NCI-H748 treated with DMSO at 0.1 percent for 48 hours (cell line): ENCODE measurements around the gene PALLD.

Experiments used
- DNase-seq: peaks from one replicate; lab custom pipeline; 2025; lab: John Stamatoyannopoulos, UW

The PALLD gene

GRCh38 chr4:168765726-168766125, 268.9 kb downstream of the PALLD start:
- no peak for DNase-seq

DNA sequence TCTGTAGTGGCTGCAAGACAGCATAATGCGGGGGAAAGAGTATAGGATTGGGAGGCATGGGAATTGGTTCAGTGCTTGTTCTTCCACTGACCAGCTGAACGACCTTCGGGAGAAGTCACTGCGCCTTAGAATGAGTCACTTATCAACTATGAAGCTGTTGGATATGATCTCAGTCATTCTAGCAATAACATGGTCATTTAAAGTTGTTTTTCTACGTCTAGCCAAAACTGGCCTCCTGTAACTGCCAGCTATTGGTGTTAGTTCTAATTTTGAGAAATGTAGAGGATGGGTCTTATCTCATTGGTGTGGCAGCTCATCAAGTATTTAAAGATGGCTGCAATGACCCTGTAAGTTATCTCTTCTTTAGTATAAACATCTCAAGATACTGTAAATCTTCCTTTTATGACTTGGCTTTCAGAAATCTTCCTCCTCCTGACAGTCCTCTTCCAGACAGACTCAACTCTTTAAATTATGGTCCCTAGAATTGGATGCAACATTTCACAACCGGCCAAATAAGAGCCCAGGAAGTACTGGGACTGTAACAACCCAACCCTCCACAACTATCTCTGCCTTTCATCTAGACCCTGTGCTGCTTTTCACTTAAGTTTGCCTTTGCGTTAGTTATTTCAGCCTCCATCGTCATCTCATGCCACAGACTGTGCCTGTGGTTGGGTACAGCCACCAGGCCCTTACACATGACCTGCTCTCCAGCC, 269.9 kb downstream of the PALLD start:
- DNase-seq = no peak

- DNase-seq = no peak
These were observed 272.6 kb downstream of the PALLD start for GRCh38 chr4:168769416-168769815.

DNA sequence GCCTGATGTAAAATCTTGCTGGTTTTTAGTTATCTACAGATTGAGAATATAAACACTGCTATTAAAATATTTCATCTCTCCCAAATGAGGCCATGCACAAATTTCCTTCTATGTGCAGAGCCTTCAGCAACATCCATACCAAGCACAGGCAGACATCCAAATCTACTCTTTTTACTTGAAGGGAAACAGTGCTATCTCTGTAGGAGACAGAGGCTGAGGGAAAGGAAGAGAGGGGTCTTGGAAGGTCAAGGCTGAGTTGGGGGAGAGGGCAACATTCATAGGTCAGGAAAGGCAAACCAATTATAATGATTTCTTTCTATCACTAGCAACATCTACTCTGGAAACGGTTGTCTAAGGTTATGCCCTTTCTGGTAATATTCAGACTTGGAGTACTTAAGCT, 273.0 kb downstream of the PALLD start:
- no peak for DNase-seq

GRCh38 chr4:168771251-168771650, 274.4 kb downstream of the PALLD start:
- no peak for DNase-seq

DNA sequence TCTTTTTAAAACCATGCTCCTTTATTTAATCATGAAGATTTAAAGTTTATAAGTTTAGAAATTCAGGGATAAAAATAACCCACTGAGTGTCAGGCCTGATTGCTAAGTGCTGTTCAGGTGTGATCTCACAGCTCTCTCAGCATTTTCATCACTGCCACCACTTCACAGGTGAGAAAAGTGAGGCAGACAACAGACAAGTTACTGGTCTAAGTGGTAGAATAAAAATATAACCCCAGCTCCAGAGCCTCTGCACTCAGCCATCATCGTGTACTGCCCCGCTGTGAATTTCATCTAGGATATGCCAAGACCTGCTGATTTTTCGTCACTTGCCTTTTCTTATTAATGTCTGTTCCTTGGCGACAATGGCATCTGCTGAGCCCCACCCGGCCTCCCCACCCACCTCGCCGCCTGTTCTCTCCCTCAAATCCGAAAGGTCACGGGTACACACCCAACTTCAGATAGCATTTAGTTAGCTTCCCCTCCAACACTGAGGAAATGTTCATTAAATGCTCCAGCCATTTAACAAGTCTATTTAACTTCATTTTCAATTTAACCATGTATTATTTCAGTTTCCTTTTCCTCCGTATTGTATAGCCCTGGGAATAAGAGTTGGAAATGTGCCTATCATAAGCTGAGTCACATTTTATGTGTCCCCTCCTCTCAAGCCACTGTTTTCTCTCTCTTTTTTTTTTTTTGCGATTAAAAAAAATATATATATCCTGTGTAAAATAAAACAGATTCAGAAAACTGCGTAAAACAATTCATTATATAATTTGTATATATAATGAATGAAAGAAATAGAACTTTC, 276.7 kb downstream of the PALLD start:
- no peak for DNase-seq

DNA sequence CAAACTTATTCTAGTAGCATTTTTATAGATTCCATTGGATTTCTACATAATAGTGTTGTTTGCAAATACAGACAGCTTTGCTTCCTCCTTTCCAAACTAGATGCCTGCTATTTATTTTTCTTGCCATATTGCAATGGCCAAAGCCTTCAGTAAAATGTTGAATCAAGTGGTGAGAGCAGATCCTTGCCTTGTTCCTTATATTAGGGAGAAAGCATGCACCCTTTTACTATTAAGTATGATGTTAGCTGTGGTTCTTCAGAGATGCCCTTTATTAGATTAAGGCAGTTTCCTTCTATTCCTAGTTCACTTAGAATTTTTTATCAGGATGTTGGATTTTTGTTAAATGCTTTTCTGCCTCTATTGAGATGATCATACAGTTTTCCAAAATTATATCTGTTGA, 279.5 kb downstream of the PALLD start:
- no peak for DNase-seq

DNA sequence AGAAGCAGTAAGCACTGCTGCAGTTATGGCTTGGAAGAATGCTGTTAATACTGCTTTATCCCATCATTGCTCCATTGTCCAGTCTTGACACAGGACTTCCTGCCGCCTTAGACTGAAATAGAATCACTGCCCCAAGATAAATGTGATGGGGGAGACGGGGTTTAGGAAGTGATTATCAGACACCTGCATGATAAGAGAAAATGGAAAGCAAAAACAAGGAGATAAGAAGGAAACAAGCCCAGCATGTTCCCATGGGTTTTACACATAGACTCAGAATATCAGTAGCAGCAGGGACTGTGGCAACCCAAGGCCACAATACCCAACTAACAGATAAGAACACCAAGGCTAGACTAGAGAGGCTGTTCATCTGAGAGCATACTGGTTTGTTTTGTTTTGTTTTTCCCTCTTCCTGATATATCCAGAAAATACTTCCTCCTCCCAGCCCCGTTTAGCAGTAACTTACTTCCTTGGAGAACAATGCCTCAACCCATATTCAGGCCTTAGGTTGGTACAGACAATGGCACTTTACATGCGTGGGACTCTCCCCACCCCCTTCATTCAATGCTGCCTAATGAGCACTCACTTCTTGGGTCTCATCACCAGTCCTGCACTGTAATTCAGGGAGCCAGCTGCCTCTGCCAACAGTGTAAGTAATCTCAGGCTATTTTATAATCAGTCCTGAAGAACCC, 280.6 kb downstream of the PALLD start:
- no peak for DNase-seq

GRCh38 chr4:168781341-168781740, 284.5 kb downstream of the PALLD start:
- DNase-seq = no peak

- DNase-seq = no peak
These were observed 285.1 kb downstream of the PALLD start for GRCh38 chr4:168781926-168782325.

- DNase-seq = no peak
These were observed 285.6 kb downstream of the PALLD start for GRCh38 chr4:168782439-168782838.

DNA sequence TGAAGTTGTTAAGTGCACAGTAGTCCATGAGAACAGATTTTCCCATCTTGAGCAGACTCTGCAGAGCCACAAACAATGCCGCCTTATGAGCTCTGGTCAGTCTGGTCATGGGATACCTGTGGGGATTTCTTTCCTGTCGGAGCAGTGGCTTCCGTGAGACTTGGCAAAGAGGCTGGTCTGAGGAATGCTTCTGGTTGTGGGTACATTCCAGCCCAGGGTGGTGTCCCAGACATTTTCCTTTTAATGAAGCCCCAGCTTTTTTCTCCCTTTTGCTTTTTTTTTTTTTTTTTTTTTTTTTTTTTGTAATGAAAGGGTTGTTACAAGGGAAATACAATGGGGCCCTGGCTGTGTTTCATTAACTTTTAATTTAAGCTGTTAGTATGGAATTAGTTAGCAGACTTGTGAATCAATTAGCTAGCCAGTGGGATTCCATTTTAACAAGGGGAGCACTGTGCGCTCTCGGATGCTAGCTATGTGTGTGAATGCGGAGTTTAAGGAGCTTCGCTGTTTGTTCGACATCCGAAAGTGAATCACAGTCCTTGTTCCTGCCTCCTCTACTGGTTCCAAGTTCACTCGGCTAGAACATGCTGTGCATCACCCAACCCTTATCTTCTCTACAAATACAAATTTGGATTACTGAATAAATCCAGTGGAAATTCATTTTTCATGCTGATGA, 288.1 kb downstream of the PALLD start:
- DNase-seq = no peak

DNA sequence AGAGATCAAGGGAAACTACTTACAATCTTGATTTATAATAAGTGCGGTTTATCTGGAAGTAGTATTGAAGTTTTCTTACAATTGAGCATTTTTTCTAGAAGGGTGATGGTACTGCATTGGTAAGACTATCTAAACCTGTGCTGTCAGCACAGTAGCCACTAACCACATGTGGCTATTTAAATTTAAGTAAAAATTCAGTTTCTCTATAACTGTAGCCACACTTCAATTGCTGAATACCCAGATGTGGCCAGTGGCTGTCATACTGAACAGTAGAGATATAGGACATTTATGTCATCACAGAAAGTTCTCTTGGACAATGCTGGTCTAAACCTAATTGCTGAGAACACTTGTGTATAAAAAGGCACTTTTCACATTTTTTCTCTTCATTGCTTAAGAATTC, 290.5 kb downstream of the PALLD start:
- no peak for DNase-seq

DNA sequence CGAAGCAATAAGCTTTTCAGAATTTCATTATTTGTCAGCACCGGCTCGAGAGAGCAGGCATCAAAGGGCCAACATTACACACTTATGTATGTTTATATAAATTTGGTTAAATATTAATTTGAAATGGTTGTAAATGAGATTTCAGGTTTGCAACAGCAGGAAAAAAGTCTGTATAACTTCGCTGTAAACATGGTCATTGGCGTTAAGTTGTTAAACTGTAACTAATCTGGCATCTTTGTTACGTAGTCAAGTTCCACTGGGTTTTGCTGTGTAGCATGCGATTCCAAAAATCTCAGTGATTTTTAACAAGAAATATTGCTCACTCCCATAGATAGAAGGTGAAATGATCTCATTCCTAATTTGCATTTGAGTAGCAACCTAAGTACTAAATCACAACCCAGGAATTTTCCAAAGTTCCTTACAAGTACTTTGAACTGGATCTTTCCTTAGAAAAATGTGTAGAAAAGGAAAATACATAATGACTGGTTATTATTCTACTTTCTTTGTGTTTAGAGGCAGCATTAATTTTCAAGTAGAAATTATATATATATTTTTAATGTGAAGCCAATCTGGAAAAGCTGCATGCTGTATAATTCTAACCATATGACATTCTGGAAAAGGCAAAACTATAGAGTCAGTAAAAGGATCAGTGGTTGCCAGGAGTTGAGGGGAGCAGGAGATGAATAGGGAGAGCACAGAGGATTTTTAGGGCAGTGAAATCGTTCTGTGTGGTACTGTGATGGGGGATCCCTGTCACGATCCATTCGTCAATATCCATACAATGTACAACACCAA, 291.1 kb downstream of the PALLD start:
- DNase-seq = no peak

- no peak for DNase-seq
These were observed 294.0 kb downstream of the PALLD start for GRCh38 chr4:168790898-168791297.

- no peak for DNase-seq
These were observed 294.5 kb downstream of the PALLD start for GRCh38 chr4:168791376-168791775.

DNA sequence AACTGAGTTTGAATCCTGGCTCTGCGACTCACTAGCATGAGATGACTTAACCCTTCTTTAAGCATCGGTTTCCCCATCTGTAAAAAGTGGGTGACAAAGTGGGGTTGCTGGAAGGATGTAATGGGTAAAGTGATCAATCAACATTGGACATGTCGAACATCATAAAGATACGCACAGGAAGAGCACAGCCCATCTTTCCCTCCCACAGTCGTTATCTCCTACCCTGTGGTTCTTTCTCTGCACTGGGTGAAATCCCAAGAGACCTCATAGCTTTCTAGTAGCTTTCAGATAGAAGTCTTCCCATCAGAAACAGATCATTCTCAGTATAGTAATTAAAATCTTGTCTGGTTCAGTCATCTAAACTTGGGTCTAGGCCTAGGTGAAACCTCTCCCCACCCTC, 296.7 kb downstream of the PALLD start:
- DNase-seq = no peak

GRCh38 chr4:168794092-168794707, 297.3 kb downstream of the PALLD start:
- no peak for DNase-seq

- DNase-seq = no peak
These were observed 298.0 kb downstream of the PALLD start for GRCh38 chr4:168794881-168795280.

GRCh38 chr4:168795346-168795745, 298.5 kb downstream of the PALLD start:
- DNase-seq = no peak
